Activated T-helper 1 cell treated with anti-CD3 and anti-CD28 coated beads, Interleukin-12 subunit alpha, Interleukin-12 subunit beta, Interleukin-2, Interleukin-4 antibody, amounts not matched to agents 30 ng/mL and 10 ng/mL and 1 ng/mL, durations not matched to agents 14 hours and 24 hours and 36 hours (primary cell): ENCODE measurements around the gene C5AR2. TPM values are rescaled to one million over a fixed set of nuclear protein-coding genes. Genes with fewer than 3 reads are reported as not detected.
"Not testable (repeated sequence)": the region's sequence is repeated elsewhere in the genome, so short reads cannot be mapped to it uniquely, and the experiment has no call there.

Experiments used
- DNase-seq: peaks from one replicate; pipeline ENCODE4 v3.0.0; 2021; ENCODE audit warnings: low spot score
- H3K27ac Mint-ChIP-seq: one replicate; pipeline ENCODE4 v1.8.0; 2021; ENCODE audit warnings: mild to moderate bottlenecking, mixed read lengths
- H3K27me3 Mint-ChIP-seq: one replicate; pipeline ENCODE4 v1.8.0; 2022; ENCODE audit warnings: mild to moderate bottlenecking, moderate library complexity, mixed read lengths; ENCODE audit not compliant: insufficient read depth
- H3K36me3 Mint-ChIP-seq: one replicate; pipeline ENCODE4 v1.8.0; 2021; ENCODE audit warnings: low read depth, mixed read lengths
- H3K4me1 Mint-ChIP-seq: one replicate; pipeline ENCODE4 v1.8.0; 2021; ENCODE audit warnings: low read depth, mixed read lengths
- H3K4me3 Mint-ChIP-seq: one replicate; pipeline ENCODE4 v1.8.0; 2021; ENCODE audit warnings: mild to moderate bottlenecking, moderate library complexity, mixed read lengths
- H3K9me3 Mint-ChIP-seq: one replicate; pipeline ENCODE4 v1.8.0; 2021; ENCODE audit warnings: mixed read lengths
- intact Hi-C: fragments of 100-400 bp; cut with micrococcal nuclease; formaldehyde crosslinking; loops from one replicate; pipeline ENCODE4 v1.15.1; 2024
- total RNA-seq: library from RNA; stranded (reverse); gene quantifications from 2 replicates; pipeline ENCODE4 v1.2.3, GENCODE V29; 2022

The C5AR2 gene
- total RNA-seq, 1 donor from 2014 or later = not detected

DNA sequence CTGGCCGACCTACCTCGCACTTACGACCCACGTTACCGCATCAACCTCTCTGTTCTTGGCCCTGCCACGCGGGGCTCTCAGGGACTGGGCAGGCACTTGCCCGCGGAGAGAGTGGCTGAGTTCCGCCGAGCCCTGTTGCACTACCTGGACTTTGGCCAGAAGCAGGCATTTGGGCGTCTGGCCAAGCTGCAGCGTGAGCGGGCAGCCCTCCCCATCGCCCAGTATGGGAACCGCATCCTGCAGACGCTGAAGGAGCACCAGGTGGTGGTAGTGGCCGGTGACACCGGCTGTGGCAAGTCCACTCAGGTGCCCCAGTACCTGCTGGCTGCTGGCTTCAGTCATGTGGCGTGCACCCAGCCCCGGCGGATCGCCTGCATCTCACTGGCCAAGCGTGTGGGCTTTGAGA is 21.3 kb downstream of the C5AR2 start:
- Mint-ChIP-seq H3K4me1 (peaks cover 40% of the 10 kb centered on the region), H3K27ac (no peak overlapping the region), H3K36me3 (peaks cover 45% of the 10 kb centered on the region), H3K27me3 (no peaks in the 10 kb centered on the region), H3K9me3 (no peaks in the 10 kb centered on the region), H3K4me3 (no peak overlapping the region)
- no peak for DNase-seq
- intact Hi-C loops = no loop called here

DNA sequence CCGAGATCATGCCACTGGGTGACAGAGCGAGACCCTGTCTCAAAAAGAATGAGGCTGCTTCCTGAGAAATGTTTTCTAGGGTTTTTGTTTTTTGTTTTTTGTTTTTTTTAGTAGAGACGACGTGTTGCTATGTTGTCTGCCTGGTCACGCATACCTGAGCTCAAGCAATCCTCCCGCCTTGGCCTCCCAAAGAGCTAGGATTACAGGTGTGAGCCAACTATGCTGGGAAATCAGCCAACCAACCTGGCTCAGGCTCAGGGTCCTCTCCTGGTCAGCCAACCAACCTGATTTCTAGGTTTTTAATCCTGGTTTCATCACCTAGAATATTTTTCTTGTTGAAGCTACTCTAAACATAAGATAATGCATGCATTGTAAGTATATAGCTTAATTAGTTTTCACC is 24.9 kb downstream of the C5AR2 start:
- DNase-seq = no peak
- Mint-ChIP-seq H3K9me3 (no peaks in the 10 kb centered on the region), H3K36me3 (peaks cover 53% of the 10 kb centered on the region), H3K27me3 (no peaks in the 10 kb centered on the region), H3K27ac (no peak overlapping the region), H3K4me3 (no peak overlapping the region), H3K4me1 (peaks cover 9% of the 10 kb centered on the region)
- intact Hi-C loops = no loop called here

DNA sequence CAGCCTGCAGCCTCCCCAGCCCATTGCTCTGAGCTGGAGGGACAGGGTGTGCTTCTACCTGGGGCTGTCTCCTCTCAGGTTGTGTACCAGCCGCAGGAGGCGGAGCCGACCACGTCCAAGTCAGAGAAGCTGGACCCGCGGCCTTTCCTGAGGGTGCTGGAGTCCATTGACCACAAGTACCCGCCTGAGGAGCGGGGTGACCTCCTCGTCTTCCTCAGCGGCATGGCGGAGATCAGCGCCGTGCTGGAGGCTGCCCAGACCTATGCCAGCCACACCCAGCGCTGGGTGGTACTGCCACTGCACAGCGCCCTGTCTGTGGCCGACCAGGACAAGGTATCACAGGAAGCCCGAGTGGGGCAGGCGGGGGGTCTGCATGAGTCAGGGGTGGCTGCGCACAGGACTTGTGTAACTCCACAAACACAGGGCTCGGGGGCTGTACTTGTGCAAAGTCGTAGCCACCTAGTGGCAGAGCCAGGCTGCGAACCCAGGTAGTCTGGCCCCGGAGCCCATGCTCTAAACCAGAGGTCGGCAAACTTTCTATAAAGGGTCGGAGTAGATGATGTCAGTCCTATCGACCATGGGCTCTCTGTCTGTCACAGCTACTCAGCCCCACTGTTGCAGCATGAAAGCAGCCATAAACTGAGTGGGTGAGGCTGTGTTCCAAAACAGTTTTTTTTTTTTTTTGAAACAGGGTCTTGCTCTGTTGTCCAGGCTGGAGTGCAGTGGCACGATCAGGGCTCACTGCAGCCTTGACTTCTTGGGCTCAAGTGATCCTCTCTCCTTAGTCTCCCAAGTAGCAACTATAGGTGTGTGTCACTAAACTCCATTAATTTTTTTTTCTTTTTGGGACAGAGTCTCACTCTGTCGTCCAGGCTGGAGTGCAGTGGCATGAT is 26.1 kb downstream of the C5AR2 start:
- Mint-ChIP-seq H3K4me1 (no peaks in the 10 kb centered on the region), H3K4me3 (no peak overlapping the region), H3K27ac (no peak overlapping the region), H3K36me3 (peaks cover 50% of the 10 kb centered on the region), H3K27me3 (no peaks in the 10 kb centered on the region), H3K9me3 (no peaks in the 10 kb centered on the region)
- intact Hi-C loops = no loop called here
- no peak for DNase-seq

DNA sequence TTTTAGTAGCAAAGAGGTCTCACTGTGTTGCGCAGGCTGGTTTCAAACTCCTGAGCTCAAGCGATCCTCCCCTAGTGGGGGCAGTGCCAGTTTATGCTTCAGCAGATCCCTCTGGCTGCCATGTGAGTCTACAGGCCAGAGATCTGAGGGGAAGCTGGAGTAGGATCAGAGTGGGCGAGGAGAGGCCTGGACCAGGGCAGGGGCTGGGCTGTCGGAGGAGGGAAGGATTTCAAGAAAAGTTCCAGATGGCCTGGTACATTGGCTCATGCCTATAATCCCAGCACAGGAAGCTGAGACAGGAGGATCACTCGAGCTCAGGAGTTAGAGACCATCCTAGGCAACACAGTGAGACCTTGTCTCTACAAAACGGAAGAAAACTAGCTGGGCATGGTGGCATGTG is 27.0 kb downstream of the C5AR2 start:
- intact Hi-C loops = no loop called here
- Mint-ChIP-seq H3K36me3 (peaks cover 50% of the 10 kb centered on the region), H3K4me3 (no peak overlapping the region), H3K27ac (no peak overlapping the region), H3K4me1 (no peaks in the 10 kb centered on the region), H3K9me3 (no peaks in the 10 kb centered on the region), H3K27me3 (no peaks in the 10 kb centered on the region)
- DNase-seq = no peak

DNA sequence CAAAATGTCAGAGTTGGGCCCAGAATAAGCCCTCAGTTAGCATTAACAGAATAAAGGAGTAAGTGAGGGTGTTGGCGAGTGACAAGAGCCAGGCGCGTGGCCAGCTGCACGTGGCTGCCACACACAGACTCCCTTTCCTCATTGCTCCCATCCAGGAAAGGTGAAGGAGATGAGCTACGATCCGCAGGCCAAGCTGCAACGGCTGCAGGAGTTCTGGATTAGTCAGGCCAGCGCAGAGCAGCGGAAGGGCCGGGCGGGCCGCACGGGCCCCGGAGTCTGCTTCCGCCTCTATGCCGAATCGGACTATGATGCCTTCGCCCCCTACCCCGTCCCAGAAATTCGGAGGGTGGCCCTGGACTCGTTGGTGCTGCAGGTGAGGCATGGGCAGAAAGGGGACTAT is 30.3 kb downstream of the C5AR2 start:
- no peak for DNase-seq
- intact Hi-C loops = no loop called here
- H3K4me3 Mint-ChIP-seq = no peak overlapping the region
- peaks cover 44% of the 10 kb centered on the region for H3K36me3 Mint-ChIP-seq
- H3K9me3 Mint-ChIP-seq = no peaks in the 10 kb centered on the region
- H3K27ac Mint-ChIP-seq = no peak overlapping the region
- H3K27me3 Mint-ChIP-seq = no peaks in the 10 kb centered on the region
- no peaks in the 10 kb centered on the region for H3K4me1 Mint-ChIP-seq

DNA sequence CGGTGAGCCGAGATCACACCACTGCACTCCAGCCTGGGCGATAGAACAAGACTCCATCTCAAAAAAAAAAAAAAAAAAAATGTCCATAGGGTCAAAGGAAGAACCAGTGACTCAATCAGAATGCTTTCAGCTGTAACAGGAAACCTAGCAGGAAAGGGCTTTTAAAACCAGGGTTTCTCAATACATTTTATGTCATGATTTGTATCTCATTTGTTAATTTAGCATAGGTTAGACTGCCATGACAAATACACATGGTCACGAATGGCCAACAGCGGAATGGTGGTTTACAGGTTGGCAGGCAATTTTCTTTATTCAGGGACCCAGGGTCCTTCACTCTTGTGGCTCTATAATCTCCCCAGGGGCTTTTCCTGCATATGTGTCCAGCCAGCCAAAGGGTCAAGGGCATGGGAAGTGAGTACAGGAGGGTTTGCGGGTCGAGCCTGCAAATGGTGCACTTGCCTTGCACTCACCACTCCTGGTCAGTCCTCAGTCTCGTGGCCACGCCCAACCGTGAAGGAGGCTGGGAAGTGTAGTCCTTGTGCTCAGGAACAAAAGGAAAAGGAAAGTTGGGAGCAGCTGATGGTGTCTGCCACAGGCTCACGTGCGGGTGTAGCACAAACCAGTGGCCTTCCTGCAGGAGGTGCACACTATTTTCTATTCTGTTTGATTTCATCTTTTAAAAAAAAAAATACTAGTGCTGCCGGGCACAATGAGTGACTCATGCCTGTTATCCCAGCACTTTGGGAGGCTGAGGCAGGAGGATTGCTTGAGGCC is 32.0 kb downstream of the C5AR2 start:
- Mint-ChIP-seq H3K27ac (no peak overlapping the region), H3K36me3 (peaks cover 32% of the 10 kb centered on the region)
- intact Hi-C loops = no loop called here

DNA sequence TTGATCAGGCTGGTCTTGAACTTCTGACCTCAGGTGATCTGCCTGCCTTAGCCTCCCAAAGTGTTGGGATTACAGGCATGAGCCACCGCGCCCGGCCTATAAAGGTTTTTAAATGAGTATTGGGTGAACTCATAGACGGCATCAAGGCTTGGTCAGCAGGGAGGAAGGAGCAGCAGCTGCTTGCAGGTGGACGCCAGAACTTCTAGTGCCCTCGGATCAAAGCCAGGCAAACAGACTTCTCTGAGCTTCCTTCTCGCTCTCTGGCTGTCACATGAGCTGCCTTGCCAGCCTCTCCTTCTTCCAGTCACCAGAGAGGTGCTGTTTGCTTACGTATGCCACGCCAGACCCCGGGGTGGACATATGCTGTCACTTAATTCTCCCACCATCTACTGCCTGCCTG is 33.5 kb downstream of the C5AR2 start:
- H3K27me3 Mint-ChIP-seq, intact Hi-C loops, H3K4me3 Mint-ChIP-seq, DNase-seq, H3K9me3 Mint-ChIP-seq, H3K27ac Mint-ChIP-seq, H3K4me1 Mint-ChIP-seq: not testable (repeated sequence)
- H3K36me3 Mint-ChIP-seq = peaks cover 30% of the 10 kb centered on the region

More for the DNA sequence above, 32.0 kb downstream of the C5AR2 start:
- DNase-seq = no peak
- Mint-ChIP-seq H3K4me3 (no peak overlapping the region), H3K9me3 (no peaks in the 10 kb centered on the region), H3K4me1 (no peaks in the 10 kb centered on the region), H3K27me3 (no peaks in the 10 kb centered on the region)

DNA sequence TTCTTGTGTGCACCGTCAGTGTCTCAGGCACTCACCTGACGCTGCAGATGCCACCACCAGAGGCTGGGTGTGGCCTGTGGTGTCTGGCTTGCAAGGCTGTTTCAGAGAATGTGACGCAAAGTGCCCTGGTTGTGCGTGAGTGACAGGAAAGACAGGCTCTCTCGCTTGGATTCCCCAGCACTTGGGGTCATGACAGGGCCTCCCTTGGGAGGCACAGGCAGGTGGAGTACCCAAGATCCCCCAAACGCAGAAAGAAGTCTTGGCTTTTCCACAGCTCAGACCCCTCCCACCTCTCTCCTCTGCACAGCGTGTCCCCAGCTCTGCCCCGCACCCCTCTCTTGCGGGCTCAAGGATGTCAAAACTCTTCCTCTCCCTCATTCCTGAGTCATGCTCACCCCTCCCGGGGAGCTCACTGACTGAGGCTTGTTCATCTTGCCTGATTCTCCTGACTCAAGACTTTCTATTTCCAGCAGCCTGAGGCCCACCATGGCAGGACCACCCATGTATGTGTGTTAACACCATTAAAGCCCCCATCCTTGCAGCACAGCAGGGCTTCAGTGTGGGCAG is 38.2 kb downstream of the C5AR2 start:
- intact Hi-C loops = no loop called here
- no peak overlapping the region for H3K4me3 Mint-ChIP-seq
- peaks cover 16% of the 10 kb centered on the region for H3K36me3 Mint-ChIP-seq
- no peak for DNase-seq
- no peaks in the 10 kb centered on the region for H3K4me1 Mint-ChIP-seq
- H3K9me3 Mint-ChIP-seq = no peaks in the 10 kb centered on the region
- no peaks in the 10 kb centered on the region for H3K27me3 Mint-ChIP-seq
- no peak overlapping the region for H3K27ac Mint-ChIP-seq

DNA sequence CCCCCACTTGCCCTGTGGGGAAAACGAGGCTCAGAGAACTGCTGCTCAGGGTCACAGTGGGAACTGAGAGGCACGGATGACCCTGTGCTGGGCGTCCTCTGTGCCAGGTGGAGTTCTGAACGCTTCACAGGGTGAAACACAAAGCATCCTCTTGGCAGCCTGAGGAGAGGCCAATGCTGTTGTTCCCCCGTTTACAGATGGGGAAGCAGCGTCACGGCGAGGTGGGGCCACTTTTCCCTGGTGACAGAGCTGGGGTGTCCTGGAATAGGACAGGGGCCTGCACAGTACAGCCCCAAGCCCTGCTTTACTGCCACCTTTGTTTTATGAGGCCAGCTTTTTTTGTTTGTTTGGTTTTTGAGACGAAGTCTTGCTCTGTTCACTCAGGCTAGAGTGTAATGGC is 39.3 kb downstream of the C5AR2 start:
- Mint-ChIP-seq H3K27ac (no peak overlapping the region), H3K4me3 (no peak overlapping the region), H3K4me1 (no peaks in the 10 kb centered on the region), H3K9me3 (no peaks in the 10 kb centered on the region), H3K36me3 (peaks cover 17% of the 10 kb centered on the region), H3K27me3 (no peaks in the 10 kb centered on the region)
- intact Hi-C loops = no loop called here
- no peak for DNase-seq

DNA sequence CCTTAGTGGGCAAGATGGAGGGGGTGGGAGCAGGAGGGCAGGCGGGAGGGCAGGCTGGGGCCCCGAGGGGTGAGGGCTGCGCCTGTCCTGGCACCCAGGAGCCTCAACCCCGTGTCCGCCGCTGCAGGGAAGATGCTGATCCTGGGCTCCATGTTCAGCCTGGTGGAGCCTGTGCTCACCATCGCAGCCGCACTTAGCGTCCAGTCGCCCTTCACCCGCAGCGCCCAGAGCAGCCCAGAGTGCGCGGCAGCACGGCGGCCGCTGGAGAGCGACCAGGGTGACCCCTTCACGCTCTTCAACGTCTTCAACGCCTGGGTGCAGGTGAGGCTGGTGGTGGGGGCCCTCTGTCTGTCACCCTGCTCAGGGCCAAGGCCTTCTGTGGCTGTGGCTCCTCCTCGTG is 40.6 kb downstream of the C5AR2 start:
- H3K27me3 Mint-ChIP-seq = no peaks in the 10 kb centered on the region
- no peak overlapping the region for H3K27ac Mint-ChIP-seq
- peaks cover 14% of the 10 kb centered on the region for H3K36me3 Mint-ChIP-seq
- no peaks in the 10 kb centered on the region for H3K9me3 Mint-ChIP-seq
- no peaks in the 10 kb centered on the region for H3K4me1 Mint-ChIP-seq
- intact Hi-C loops = no loop called here
- H3K4me3 Mint-ChIP-seq = no peak overlapping the region
- DNase-seq = no peak

DNA sequence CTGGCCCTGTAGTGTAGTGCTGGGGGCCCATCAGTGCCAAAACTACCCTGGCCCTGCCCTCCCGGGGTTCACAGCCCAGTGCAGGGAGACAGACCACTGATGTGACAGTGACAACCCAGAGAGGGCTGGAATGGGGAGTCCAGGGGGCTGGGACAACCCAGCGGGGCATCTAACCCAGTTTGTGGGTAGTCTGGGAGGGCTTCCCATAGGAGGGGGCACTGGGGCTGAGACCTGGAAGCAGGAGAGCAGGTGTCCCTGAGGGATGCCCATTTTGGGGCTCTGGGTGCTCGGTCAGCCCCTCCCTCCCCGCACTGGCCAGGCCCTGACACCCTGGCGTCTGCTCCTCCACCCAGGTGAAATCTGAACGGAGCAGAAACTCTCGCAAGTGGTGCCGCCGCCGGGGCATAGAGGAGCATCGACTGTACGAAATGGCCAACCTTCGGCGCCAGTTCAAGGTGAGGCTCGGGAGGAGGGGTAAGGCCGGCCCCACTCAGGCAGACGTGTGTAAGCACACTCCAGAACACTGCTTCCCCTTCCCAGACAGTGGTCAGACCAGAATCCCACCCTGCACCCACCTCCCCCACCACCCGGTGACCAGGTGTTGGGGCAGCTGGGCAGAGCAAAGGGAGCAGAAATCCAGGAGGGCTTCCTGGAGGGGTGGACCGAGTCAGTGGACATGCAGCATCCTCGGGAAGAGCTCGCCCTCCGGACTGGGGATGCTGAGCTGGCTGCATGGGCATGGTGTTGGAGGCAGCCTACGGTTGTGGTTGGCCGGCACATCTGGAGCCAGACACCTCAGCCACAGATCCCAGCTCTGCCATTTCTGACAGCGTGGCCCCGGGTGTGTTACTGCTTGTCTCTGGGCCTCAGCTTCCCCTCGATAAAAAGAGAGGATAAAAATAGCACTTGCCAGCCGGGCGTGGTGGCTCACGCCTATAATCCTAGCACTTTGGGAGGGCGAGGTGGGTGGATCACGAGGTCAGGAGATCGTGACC is 41.6 kb downstream of the C5AR2 start:
- no peak overlapping the region for H3K4me3 Mint-ChIP-seq
- intact Hi-C loops = no loop called here
- H3K27me3 Mint-ChIP-seq = no peaks in the 10 kb centered on the region
- no peaks in the 10 kb centered on the region for H3K9me3 Mint-ChIP-seq
- peaks cover 14% of the 10 kb centered on the region for H3K36me3 Mint-ChIP-seq
- H3K4me1 Mint-ChIP-seq = no peaks in the 10 kb centered on the region
- DNase-seq = no peak
- no peak overlapping the region for H3K27ac Mint-ChIP-seq

DNA sequence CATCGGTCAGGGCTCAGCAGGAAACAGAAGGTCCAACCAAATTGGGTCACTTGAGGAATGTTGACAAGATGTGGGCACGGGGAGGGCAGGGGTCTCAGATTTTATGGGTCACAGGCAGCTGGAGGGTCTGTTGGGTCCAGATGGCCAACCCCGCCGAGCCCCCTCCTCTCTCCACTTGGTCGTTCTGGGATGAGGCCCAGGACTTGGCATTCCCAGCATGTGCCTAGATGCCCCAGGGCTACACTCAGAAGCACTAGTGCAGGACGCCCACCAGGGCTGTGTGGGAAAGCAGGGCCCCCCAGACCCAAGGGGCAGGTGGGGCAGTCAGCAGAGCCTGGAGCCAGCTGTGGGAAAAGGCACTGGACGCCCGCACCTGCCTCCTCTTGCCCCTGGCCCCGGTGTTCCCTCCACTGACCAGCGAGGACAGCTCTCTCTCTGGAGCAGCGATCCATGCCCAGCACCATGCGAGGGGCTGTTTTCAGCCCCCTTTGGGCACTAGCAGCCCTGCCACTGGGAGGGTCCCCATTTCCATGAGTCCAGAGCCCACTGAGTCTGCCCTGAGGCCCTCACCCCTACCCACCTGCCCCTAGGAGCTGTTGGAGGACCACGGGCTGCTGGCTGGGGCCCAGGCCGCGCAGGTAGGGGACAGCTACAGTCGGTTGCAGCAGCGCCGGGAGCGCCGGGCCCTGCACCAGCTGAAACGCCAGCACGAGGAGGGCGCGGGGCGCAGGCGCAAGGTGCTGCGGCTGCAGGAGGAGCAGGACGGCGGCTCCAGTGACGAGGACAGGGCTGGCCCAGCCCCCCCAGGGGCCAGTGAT is 43.1 kb downstream of the C5AR2 start:
- no peak for DNase-seq
- Mint-ChIP-seq H3K27me3 (no peaks in the 10 kb centered on the region), H3K4me3 (no peak overlapping the region), H3K36me3 (peaks cover 13% of the 10 kb centered on the region), H3K27ac (no peak overlapping the region), H3K9me3 (no peaks in the 10 kb centered on the region), H3K4me1 (no peaks in the 10 kb centered on the region)
- intact Hi-C loops = no loop called here
